K562 (cell line): ENCODE results near the gene PTPRE.

Experiments used
- CAMTA2 ChIP-seq: fragments of 250-450 bp; sonication (Bioruptor Pico); conservative IDR thresholded peaks from 2 replicates; pipeline ENCODE4 v1.5.1; 2022
- CTCF ChIP-seq, 3 experiments: IDR thresholded peaks in 2 of 3; conservative IDR thresholded peaks in 1 of 3; 2 replicates each; pipeline ENCODE4 v1.5.1; 2011 to 2012; ENCODE audit warnings: low read length in 3 of 3, mild to moderate bottlenecking in 3 of 3, control low read depth in 2 of 3, improper control_type of control experiment in 1 of 3, inconsistent platforms in 1 of 3, low read depth in 1 of 3, mixed read lengths in 1 of 3, moderate library complexity in 1 of 3; ENCODE audit not compliant: insufficient read depth in 2 of 3
- E2F4 ChIP-seq: sonication (generic); formaldehyde crosslinking; IDR thresholded peaks from 2 replicates; pipeline ENCODE4 v1.8.0; 2022; ENCODE audit warnings: mild to moderate bottlenecking, low read depth, missing genetic modification reagents
- ERF ChIP-seq: fragments of 450-650 bp; formaldehyde crosslinking; IDR thresholded peaks from 2 replicates; pipeline ENCODE4 v1.4.0; 2020; ENCODE audit warnings: mild to moderate bottlenecking, mixed read lengths
- FIP1L1 ChIP-seq: fragments of 200-400 bp; formaldehyde crosslinking; IDR thresholded peaks from 2 replicates; pipeline ENCODE4 v1.6.1; 2018; ENCODE audit warnings: mild to moderate bottlenecking, low read depth, low read length; ENCODE audit not compliant: poor library complexity, severe bottlenecking
- FOXK2 ChIP-seq, 2 experiments: fragments of 450-650 bp; IDR thresholded peaks in 1 of 2; conservative IDR thresholded peaks in 1 of 2; 2 replicates each; pipeline ENCODE4 v1.6.1; 2016; ENCODE audit warnings: low read depth in 2 of 2, mild to moderate bottlenecking in 1 of 2
- GMEB1 ChIP-seq: fragments of 250-450 bp; sonication (Bioruptor Pico); IDR thresholded peaks from 2 replicates; pipeline ENCODE4 v1.4.0; 2020; ENCODE audit warnings: mild to moderate bottlenecking
- RAD21 ChIP-seq, 2 experiments: fragments of 250-450 bp in 1 of 2; fragments of 450-650 bp in 1 of 2; sonication (Bioruptor Pico) in 1 of 2; formaldehyde crosslinking in 1 of 2; IDR thresholded peaks in 1 of 2; conservative IDR thresholded peaks in 1 of 2; 2 replicates each; pipeline versions ENCODE4 v1.4.0 to v1.8.0; 2020 to 2022; ENCODE audit warnings: mild to moderate bottlenecking in 2 of 2, moderate library complexity in 1 of 2
- SETDB1 ChIP-seq: IDR thresholded peaks from one replicate; pipeline ENCODE4 v1.6.1; 2012; ENCODE audit warnings: low read length, control low read depth, inconsistent platforms
- SP1 ChIP-seq: sonication (generic); formaldehyde crosslinking; IDR thresholded peaks from 2 replicates; pipeline ENCODE4 v1.8.1; 2022; ENCODE audit warnings: mild to moderate bottlenecking, missing genetic modification reagents
- ZNF431 ChIP-seq: sonication (generic); formaldehyde crosslinking; IDR thresholded peaks from 2 replicates; pipeline ENCODE4 v1.8.0; 2022; ENCODE audit warnings: mild to moderate bottlenecking, missing genetic modification reagents

GRCh38 chr10:128086003-128086863, 179.3 kb downstream of the PTPRE start:
- TF ChIP-seq ERF (CRISPR knock-in tag) (no peak), GMEB1 (CRISPR knock-in tag) (no peak), CAMTA2 (no peak), SP1 (CRISPR knock-in tag) (no peak), FIP1L1 (no peak), ZNF431 (CRISPR knock-in tag) (no peak), SETDB1 (no peak), E2F4 (CRISPR knock-in tag) (no peak), FOXK2 (conservative IDR thresholded peaks at IDR 0.05 in 1 of 2, IDR thresholded peaks at IDR 0.05 in 1 of 2; ENCODE audit: low read depth in 2 of 2) (no peak), CTCF (IDR thresholded peaks at IDR 0.05 in 2 of 3, conservative IDR thresholded peaks at IDR 0.05 in 1 of 3; ENCODE audit: insufficient read depth in 2 of 3, low read depth in 1 of 3, low read length in 3 of 3) (no peak), RAD21 (CRISPR knock-in tag; conservative IDR thresholded peaks at IDR 0.05 in 1 of 2, IDR thresholded peaks at IDR 0.05 in 1 of 2) (no peak)
